GM21367 (cell line): ENCODE results near the gene EFCAB9.
"Not testable (repeated sequence)": the region's sequence is repeated elsewhere in the genome, so short reads cannot be mapped to it uniquely, and the experiment has no call there.

Source experiments
- ATAC-seq: cut with Tn5 transposase; IDR thresholded peaks from one replicate; pipeline ENCODE4 v1.9.1; 2021; ENCODE audit not compliant: unreplicated experiment

EFCAB9 gene

DNA sequence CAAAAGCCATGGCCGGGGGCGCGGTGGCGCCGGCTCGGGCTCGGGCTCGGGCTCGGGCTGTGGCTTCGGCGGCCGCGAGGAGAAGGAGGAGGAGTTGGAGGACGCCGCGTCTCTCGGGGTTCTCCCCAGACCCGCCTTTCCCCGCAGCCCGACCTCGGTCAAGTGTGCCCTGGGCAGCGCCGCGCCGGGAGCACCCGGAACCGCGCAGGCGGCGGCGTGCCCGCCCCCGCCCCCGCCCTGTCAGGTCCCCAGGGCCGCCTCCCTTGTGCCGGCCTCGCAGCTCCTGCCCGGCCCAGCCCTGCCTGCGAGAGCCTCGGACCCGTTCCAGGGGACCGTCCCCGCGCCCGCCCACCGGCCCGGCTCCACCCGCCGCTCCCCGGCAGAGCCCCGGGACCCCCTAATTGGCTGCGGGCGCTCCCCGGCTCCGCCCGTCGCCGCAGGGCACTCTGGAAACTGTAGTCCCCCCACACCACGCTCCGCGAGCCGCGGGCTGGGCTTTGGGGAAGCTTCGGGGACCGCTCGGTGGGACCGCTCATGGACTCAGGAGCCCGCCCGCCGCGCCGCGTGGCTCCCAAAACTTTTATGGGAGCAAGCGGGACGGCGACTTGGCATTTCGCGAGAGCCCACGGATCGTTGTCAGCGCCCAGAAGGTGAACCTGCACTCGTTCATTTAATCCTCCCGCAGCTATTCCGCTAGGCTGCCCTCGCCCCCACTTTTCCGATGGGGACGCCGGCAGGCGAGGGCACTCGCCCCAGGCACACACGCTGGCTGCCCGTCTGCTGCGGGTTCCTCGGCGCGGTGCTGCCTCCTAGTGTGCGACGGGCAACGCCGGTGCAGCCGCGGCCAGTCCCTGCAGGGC lies 5.7 kb upstream of the EFCAB9 start, which contains the start of gene STK10:
TSS of gene STK10 (minus strand) at position 192 of the 860 bp plus-strand sequence. CDS start at position 10, 182 bp downstream.
- peak; percentile 66 for ATAC-seq

DNA sequence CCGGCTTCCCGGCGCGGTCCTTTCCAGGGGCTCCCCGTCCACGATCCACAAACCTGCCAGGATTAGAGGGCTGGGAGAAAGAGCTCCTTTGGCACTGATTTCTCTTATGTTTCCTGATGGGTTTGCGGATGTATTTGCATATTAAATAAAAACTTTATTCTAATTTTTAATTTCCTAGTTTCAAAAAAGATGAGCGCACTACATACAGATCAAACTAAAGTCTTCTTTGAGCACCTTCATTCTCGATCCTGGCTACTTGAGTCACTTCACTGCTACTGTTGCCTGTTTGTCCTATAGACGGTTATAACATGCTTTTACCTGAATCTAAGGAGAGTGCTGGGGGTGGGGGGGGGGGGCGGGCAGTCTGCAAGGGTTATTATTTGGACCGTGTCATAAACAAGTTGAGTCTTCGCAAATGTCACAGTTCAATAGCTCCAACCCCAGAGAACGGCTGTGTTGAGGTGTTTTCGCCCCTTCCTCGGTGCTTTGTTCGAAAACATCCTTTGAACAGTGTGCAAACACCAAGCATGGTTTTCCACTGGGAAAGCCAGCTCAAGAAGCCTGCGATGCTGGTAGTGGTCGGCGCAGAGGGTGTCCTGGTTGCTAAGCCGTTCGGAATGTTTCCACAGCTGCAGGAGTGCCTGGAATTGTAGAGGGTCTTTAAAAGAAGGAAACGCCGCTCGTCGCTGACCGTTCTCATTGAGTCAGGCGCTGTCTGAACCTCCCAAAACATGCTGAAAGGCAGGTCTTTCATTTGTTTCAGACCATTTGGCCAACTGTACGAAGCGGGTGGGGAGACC lies 4.9 kb upstream of the EFCAB9 start:
- ATAC-seq, result no peak

DNA sequence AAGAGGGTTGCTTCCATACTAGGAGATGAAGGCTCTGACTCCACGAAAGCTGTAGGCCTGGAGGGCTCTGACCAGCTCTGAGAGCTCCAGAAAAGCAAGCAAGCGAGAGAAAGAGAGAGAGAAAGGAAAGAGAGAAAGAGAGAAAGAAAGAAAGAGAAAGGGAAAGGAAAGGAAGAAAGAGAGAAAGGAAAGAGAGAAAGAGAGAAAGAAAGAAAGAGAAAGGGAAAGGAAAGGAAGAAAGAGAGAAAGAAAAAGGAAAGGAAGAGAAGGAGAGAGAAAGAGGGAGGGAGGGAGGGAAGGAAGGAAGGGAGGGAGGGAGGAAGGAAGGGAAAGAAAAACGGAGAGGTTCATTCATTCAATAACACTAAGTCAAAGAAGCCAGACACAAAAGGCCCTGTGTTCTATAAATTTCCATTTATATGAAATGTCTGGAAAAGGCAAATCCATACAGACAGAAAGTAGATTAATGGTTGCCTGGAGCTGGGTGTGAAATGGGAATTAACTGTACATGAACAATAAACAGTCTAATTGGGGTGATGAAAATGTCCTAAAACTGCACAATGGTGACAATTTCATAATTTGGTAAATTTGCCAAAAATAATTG lies 4.2 kb upstream of the EFCAB9 start:
- ATAC-seq, result no peak

DNA sequence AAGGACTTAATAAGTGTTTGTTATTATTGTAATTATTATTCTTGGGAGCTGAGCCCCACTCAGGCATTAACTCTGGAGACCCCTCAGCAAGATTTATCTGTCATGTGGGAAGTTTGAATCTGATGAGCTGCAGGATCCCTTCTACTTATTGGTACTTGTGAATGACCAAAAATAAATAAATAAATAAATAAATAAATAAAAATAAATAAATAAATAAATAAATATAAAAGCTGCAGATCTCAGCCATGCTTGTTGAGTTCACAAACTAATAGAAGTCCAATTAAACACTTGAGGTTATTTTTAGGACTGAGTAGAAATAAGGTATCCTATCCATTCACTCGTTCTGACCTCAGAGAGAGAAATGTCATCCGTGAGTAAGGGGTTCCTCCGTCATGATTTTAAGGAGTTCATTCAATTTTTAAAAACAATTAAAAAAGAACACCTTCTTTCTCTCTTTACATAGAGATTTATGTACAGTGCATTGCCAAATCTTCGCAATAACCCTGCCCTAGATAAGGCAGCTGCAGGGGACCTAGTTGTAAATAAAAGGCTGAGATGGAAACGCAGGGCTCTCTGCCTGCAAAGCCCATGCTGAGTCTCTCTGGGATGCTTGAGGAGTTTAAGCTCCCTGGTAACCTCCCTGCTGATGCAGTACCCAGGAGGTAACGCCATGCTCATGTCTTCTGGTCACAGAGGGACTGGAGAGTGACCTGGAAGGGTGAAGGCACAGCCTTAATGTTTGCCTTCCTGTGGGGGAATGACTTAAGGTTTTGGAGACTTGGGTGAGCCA lies 1.2 kb downstream of the EFCAB9 start:
- ATAC-seq, result no peak

DNA sequence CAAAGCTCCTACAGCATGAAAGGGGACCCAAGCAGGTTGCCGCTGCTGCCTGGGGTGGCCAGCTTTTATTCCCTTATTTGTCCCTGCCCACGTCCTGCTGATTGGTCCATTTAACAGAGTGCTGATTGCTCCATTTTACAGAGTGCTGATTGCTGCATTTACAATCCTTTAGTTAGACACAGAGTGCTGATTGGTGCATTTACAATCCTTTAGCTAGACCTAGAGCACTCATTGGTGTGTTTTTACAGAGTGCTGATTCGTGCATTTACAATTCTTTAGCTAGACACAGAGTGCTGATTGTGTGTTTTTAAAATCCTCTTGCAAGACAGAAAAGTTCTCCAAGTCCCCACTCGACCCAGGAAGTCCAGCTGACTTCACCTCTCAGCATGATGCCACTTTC lies 3.8 kb downstream of the EFCAB9 start:
- not testable (repeated sequence) for ATAC-seq

DNA sequence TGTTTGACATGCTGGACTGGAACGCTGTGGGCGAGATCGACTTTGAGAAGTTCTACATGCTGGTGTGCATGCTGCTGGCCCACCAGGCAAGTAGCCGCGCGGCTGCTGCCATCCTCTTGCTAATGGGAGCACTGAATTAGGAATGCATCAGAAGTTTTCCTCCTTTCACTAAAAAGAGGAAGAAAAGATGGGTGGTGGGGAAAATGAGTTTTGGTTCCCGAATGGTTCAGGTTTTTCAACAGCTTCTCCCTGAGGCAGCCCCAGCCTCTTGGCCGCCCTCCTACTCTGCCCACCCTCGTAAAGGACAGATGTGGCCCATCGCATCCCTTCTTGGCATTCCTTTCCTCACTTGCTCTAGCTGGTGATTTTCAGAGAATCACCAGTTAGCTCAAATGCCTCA lies 5.5 kb downstream of the EFCAB9 start:
- ATAC-seq, result no peak

DNA sequence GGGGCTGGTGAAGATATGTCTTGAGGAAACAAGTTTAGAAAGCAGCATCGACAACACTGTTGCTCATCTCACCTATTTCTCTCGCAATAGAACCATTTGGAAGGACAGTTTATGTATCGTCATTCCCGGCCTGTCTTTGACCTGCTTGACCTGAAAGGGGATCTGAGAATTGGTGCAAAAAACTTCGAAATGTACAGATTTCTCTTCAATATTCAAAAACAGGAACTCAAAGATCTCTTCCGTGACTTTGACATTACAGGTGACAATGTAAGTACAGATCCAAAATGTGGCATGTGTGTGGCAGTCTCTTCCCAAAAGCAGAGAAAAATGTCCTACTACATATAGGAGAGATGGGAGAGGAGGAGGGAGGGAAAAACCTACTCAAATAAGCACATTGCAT lies 6.5 kb downstream of the EFCAB9 start:
- ATAC-seq, result no peak

DNA sequence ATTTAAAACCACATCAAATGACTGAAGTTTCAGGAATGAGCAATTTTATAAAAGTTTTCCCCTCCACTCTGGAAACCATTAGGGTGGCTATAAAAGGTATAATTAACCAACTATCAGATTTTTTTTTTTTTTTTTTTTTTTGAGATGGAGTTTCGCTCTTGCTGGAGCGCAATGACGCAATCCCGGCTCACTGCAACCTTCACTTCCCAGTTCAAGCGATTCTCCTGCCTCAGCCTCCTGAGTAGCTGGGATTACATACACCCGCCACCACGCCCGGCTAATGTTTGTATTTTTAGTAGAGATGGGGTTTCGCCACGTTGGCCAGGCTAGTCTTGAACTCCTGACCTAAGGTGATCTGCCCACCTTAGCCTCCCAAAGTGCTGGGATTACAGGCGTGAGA lies 12.0 kb downstream of the EFCAB9 start:
- not testable (repeated sequence) for ATAC-seq

DNA sequence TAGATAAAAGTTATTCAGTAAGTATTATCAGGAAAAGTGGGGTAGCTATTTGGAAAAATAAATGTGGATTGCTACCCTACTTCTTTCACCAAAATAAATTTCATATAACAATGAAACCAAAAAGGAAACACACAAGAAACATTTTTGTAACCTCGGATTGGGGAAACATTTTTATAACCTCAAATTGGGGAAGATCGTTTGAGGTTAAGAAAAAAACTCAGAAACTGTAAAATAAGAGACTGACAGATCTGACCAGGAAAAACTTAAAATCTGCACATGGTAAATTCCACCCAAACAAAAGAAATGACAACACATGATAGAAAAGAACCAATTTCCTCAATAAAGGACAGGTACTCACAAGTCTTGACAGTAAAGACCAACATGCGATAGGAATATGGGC lies 13.5 kb downstream of the EFCAB9 start:
- ATAC-seq, result no peak

DNA sequence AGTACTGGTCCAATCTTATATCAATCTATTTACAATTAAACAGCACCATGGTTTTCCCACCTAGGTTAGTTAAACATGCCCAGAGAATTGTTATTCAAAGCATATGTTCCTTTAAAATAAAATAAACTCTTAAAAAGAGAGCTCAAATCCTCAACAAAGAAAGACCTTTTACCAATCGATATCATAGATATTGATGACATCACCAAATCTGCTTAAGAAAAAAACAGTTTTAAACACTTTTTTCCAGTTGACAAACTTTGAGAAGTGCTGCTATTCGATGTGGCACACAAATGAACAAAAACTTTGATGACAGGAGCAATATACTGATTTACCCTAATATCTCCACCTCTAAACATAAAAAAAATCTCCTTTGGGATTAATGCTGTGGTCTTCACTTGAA lies 15.7 kb downstream of the EFCAB9 start:
- ATAC-seq, result no peak

DNA sequence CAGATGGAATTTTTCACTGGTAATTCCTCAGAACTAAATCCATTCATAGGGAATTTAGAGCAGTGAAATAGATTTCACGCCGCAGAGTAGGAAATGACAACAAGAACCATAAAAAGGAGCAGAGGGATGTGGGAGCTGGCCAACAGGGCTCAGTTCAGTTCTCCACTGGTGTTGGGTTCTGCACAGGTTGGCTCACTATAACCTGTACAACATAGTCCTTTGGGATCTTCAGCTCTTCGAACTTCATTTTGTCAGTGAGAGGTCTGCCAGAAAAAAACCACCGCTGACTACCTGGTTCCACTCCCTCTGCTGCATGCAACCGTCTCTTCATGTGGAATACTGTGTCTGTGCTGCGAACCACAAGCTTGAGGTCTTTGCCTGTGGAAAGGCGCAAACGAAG lies 17.7 kb downstream of the EFCAB9 start:
- no peak for ATAC-seq

DNA sequence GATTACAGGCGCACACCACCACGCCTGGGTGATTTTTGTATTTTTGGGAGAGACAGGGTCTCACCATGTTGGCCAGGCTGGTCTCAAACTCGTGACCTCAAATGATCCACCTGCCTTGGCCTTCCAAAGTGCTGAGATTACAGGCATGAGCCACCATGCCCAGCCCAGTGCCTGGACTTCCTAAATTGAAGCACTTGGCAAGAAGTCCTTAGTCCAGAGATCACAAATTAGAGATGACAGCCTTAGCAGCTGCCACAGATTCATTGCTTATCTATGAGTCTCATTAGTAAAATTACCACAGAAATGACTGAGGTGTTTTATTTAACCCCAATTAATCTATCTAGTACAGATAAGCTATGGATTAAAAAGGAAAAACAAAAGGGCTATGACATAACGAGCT lies 19.2 kb downstream of the EFCAB9 start:
- ATAC-seq, result no peak

DNA sequence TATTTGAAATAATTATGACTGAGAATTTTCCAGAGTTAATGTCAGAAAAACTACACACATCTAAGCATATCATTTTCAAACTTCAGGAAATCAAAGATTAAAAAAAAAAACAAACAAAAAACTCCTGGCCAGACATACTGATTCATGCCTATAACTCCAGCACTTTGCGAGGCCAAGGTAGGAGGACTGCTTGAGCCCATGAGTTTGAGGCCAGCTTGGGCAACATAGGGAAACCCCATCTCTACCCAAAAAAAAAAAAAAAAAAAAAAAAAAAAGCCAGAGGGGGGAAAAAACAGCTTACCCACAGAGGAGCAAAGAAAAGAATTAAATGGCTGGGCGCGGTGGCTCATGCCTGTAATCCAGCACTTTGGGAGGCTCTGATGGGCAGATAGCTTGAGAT lies 22.4 kb downstream of the EFCAB9 start:
- ATAC-seq, result no peak

DNA sequence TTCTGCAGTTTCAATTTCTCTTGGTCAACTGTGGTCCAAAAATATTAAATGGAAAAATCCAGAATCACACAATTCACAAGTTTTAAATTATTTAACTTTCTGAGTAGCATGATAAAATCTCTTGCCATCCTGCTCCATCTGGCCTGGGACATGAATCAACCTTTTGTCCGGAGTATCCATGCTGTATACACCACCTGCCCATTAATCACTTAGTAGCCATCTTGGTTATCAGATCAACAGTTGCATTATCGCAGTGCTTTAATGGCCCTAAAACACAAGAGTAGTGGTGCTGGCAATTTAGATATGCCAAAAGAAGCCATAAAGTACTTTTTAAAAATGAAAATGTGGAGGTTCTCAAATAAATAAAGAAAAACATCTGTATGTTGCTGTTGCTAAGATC lies 25.3 kb downstream of the EFCAB9 start:
- no peak for ATAC-seq

DNA sequence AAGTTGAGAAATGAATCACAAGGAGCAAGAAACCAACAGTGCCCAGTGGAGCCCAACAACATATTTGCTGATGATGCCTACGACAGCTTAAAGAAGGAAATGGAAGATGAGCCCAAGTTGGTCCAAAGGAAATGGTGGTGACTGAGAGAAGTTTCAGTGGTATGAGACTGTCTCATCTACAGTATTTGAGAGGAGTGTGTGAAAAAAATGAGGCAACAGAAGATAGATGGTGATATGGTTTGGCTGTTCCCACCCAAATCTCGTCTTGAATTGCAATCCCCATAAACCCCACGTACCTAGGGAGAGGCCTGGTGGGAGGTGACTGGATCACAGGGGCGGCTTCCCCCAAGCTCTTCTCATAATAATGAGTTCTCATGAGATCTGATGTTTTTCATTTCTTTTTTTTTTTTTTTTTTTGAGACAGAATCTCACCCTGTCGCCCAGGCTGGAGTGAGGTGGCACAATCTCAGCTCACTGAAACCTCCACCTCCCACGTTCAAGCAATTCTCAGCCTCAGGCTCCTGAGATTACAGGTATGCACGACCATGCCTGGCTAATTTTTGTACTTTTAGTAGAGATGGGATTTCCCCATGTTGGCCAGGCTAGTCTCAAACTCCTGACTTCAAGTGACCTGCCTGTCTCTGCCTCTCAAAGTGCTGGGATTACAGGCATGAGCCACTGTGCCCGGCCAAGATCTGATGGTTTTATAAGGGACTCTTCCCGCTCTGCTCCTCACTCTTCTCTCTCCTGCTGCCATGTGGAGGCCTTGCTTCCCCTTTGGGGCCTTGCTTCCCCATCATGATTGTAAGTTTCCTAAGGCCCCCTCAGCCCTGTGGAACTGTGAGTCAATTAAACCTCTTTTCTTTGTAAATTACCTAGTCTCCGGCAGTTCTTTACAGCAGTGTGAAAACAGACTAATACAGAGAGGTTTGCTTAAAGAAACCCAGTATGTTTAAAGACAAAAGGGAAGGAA lies 30.2 kb downstream of the EFCAB9 start:
- ATAC-seq, result peak; percentile 69

DNA sequence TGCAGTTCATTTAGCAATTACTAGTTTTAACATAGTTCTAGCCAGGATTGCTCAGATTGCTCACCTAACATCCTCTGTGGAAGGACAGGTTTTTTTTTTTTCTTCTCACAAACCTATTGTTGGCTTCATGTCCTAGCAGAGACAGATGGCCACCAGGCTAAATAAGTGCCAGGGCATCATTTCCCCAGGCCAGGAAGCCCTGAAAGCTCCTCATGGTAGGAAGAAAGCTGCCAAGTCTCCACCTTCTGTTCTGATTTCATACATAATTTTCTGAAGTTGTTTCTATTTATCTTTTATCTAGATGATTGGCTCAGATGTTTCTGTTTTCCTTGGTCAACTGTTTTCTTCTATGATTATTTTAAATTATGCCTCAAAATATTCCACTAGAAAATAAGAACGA lies 31.0 kb downstream of the EFCAB9 start:
- no peak for ATAC-seq

DNA sequence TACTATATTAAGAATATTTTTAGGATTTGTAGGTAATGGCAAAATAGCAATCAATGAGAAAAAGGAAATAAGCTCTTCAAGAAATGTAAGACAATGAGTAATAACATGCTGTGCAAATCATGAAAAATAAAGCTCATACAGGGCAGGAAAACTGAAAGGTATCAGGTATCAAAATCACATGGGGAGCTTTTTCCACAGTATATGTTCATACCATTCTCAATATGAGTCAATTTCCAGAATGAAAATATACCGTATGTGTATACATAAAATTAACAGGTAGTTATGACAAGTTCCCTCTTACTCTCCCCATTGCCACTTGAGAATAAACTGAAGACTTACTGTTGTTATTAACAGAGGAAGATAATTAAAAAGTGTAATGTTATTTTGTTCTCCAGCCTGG lies 35.9 kb downstream of the EFCAB9 start:
- no peak for ATAC-seq

DNA sequence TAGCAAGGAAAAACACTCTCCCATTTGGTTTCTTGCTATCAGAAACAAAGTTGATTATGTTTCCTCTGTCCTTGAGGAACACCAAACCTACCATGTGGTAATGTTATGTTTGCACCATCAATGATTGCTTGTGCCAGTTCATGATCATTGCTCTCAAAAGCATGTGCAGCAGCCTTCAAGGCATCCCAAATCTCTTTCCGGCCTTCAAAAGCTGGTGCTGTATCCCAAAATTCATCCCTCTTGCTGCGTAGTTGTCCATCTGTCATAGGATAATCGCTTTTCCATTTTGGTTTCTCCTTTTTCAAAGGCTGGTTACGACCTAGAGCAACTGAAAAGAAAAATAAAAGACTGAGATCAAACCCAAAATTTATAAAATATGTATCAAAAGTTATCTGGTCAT lies 40.1 kb downstream of the EFCAB9 start:
- no peak for ATAC-seq

DNA sequence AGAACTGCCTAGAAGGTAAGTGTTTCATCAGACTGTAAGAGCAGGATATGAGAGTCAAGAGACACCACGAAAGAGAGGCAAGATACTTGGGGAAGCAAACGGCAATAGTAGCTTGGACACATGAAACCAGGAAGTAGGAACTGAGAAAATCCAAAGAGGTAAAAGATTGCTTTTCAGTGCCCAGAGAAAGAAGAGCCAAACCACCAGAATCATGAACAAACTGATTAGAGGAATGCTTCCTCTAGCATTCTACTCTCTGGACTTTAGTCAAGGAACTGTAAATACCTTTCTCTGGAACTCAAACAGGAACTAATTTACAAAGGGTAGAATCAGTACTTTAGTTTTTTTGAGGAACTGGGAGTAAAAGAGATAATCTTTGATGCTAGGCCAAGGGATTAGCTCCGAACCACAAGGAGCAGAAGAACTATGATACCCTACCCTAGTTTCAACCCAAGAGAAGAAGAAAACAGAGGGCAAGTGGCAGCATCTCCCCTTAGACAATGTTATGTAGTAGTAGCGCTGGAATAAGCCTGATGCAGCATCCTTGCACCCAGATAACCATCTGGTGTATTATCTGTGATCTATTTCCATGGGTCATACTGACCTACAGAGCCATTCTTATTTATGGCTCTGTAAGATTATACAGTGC lies 41.3 kb downstream of the EFCAB9 start:
- peak; percentile 53 for ATAC-seq
